HG03095 (cell line): ENCODE results near the gene TTLL4.

ENCODE experiments used
- ATAC-seq: cut with Tn5 transposase; IDR thresholded peaks from one replicate; pipeline ENCODE4 v1.9.1; 2021; ENCODE audit warnings: moderate library complexity; ENCODE audit not compliant: unreplicated experiment

Gene TTLL4

DNA sequence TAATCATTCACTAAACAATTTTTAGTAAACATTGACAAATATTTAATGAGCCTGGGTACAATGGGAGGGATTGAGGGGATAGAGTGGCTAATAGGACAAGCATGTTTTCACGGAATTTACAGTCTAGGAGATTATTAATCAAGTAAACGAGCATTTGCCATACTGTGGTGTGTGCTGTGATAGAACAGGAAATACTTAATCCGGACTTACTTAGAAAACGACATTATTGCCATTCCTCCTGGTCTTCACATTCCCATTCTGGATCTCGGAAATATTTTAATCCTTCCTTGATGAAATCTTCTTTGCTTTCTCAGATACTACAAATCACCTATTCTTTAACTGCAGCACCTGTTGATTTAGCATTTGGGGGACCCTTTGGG, 905 bp downstream of the TTLL4 start:
- ATAC-seq = no peak

GRCh38 chr2:218713922-218714321, 3.3 kb downstream of the TTLL4 start:
- no peak for ATAC-seq

DNA sequence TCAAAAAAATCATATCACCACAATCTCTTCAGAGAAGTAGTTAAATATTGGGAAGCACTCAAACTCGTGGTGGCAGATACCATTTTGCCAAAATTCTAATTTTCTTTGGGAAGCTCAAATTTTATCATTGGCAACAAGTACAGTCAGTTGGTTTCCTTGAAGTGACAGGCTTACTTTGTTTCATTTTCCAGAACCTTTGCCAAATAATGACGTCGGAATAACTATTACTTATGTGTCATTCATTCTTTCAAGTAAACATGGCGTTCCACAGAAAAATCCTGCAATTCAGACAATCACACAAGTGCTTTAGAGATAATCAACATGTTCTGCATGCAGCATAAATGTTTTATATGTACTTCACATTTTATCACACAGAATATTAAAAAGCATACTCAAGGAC, 5.4 kb downstream of the TTLL4 start:
- no peak for ATAC-seq

DNA sequence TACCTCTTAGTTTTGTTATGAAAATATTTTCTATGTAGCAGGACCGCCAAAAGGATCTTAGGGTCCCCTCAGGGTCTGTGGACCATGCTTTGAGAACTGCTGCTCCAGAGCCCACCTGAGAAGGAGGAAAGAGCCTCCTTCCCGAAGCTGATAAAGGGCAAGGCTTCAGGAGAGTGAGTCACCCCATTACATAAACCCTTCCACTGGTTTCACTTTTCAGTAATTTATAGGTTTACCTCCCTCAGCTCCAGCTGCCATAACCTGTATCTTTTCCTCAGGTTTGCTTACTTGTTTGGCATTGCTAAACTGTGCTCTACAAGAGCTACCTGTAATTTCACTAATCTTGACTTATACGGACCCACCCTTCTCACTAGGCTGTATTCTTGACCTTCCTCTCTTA, 6.6 kb downstream of the TTLL4 start:
- no peak for ATAC-seq

GRCh38 chr2:218718058-218718457, 7.4 kb downstream of the TTLL4 start:
- no peak for ATAC-seq

DNA sequence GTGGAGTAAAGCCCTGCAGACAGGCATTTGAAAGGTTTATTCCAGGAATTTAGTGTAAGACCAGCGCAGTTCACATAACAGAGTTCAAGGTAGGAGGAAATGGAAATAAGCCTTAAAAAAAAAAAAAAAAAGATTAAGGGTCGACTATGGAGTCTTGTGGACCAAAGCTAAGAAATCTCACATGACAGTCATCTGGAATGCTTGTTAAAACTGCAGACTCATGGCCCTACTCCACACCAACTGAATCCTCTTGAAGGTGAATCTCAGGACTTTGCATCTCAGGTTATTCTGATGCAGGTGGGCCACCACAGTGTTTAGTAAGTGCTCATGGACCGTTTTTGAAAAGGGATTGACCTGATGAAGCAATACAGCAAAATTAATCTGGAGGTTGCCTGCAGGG, 8.8 kb downstream of the TTLL4 start:
- ATAC-seq = no peak

GRCh38 chr2:218720048-218721041, 9.7 kb downstream of the TTLL4 start:
- no peak for ATAC-seq

DNA sequence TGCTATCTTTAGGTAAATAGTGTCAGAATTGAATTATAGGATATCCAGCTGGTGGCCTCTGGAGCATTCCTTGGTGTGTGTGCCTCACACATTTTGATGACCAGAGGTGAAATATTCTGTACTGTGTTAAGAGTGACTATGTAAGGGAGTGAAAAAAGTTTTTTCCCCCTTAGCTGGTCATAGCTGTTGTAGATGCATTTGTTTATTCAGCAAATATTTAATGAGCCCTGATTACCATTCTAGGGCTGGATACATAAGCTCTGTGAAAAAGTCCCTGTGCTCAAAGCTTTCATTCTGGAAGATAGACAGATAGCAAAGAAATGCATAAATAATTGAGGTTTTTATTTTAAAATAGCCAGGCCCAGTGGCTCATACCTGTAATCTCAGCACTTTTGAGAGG, 10.9 kb downstream of the TTLL4 start:
- ATAC-seq = no peak

GRCh38 chr2:218721934-218722333, 11.3 kb downstream of the TTLL4 start:
- ATAC-seq = no peak

DNA sequence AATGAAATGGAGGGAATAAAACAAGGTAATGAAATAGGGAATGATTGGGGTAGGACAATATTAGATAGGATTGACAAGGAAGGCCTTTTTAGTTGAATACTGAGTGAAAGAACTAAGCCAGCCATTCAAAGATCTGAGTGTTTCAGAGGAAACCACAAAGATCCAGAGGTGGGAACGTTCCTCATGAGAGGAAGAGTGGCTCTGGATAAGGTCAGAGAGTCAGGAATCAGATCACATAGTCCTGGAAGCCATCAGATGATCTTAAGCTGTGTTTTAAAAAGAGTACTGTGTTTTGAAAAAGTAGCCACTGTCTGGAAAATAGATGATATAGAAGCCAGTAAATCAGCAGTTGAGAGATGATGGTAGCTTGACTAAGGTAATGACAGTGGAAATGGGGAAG, 11.8 kb downstream of the TTLL4 start:
- no peak for ATAC-seq

GRCh38 chr2:218722876-218723785, 12.5 kb downstream of the TTLL4 start:
- ATAC-seq = no peak

- no peak for ATAC-seq
Observed at GRCh38 chr2:218726004-218726574, 15.5 kb downstream of the TTLL4 start.

DNA sequence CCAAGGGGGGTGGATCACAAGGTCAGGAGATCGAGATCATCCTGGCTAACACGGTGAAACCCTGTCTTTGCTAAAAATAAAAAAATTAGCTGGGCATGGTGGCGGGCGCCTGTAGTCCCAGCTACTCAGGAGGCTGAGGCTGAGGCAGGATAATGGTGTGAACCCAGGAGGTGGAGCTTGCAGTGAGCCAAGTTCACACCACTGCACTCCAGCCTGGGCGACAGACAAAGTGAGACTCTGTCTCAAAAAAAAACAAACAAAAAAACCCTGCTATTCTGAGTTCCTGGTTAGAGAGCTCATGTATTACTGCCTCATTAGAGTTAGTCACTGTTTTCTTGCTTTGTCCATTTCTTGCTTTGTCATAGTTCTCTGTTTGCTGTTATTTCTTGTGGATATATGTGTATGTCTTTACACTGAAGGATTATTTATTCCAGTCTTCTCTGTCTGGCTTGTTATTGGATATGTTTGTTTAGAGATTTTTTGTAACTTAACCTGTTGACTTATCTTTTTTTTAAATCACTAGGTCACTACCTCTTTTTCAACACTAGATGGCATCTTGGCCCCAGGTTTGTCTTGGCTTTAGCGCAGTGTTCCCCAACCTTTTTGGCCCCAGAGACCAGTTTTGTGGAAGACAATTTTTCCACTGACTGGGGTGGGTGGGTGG, 17.0 kb downstream of the TTLL4 start:
- no peak for ATAC-seq

DNA sequence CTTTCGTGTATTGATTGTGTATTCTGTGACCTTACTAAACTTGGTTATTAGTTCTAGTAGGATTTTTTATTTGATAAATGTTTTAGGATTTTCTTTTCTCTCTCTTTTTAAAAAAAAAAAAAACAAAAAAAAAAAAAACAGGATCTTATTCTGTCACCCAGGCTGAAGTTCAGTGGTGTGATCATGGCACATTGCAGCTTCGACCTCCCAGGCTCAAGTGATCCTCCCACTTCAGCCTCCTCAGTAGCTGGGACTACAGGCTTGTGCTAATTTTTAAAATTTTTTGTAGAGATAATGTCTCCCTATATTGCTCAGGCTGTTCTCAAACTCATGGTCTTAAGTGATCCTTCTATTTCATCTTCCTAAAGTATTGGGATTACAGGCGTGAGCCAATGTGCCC, 19.0 kb downstream of the TTLL4 start:
- ATAC-seq = no peak

DNA sequence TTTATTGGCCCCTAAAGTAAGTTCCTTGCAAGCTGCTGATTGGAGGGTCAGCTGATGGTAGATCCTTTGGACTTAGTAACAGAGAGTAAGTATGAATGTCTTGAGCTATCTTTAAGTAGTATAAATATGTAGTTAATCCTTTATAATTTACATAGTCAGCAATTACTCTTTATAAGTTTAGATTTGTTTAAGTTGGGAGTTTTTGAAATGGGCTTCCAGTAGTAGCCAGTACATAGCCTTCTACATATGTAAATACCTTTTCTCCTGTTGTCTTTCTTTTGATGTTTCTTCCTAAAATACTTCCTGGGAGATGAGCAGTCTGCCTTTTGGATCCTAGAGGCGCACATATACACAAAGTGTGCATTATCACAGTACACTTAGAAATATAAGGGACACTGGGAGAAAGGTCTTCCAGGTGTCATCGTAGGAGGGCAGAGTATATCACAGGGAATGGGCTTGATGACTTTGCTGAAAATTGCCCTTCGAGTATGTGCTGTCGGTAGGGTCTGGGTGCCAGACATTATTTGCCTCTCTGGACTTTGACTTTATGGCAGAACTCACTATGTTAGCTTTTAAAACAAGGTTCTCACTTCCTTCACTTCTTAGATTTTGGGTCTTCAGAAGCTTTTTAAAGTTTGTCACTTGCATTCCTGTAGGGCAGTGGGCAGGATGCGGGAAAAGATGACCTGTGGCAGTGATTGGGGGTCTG, 21.6 kb downstream of the TTLL4 start:
- no peak for ATAC-seq

GRCh38 chr2:218732761-218733158, 22.1 kb downstream of the TTLL4 start:
- no peak for ATAC-seq

DNA sequence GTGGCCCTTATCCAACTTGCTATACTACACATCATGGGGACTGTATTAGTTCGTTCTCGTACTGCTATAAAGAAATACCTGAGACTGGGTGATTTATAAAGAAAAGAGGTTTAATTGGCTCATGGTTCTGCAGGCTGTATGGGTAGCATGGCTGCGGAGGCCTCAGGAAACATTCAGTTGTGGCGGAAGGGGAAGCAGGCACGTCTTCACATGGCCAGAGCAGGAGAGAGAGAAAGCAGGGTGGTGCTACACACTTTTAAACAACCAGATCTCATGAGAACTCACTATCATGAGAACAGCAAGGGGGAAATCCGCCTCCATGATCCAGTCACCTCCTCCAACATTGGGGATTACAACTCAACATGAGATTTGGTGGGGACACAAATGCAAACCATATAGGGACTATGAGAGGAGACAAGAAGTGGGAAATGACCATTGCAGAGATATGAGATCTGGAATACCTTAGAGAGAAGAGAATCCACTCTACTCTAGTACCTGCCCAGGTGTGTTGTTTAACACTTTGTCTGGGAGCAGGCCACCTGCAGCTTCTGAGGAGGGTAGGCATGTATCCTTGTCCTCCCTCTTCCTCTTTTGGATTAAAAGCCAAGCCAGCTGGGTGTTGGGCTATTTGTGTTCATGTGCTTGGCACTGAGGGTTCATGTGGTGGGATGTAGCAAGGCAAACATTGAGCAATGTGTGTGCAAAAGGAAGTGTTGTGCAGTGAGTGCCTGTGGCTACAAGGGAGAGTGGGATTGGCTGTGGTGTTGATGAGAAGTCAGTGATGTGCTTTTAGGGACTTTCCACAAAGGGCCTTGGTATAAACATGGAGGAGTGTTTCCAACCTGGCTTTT, 22.8 kb downstream of the TTLL4 start:
- no peak for ATAC-seq

- ATAC-seq = no peak
Observed at GRCh38 chr2:218734190-218734975, 23.7 kb downstream of the TTLL4 start.

DNA sequence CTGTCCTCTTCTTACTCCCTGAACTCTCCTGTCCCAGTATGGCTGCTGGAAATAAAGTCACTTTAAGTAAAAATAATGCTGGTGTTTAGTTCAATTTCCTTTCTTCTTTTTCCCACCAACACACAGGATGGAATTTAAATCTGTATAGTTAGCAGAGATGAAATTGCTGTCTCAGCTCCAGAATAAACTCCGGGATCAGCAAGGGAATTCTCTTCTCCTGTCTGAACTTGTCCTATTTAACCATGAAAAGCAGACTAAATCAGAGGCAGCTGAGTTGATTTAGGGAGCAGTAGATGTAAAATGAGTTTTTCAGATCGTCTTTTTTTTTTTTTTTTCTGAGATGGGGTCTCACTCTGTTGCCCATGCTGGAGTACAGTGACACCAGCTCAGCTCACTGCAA, 25.9 kb downstream of the TTLL4 start:
- ATAC-seq = no peak
